Effector memory CD4-positive, alpha-beta T cell (primary cell): ENCODE results near the gene MAFG.

Experiments
- DNase-seq, 3 donors: peaks; one replicate each; pipeline ENCODE4 v3.0.0-alpha.2; 2020
- H3K27ac ChIP-seq: 2 replicates; pipeline ENCODE4 v1.7.0; 2013; ENCODE audit warnings: mild to moderate bottlenecking, low read length, moderate library complexity; ENCODE audit not compliant: insufficient read depth, poor library complexity, severe bottlenecking
- H3K27me3 ChIP-seq: replicated peaks from 2 replicates; pipeline ENCODE4 v1.7.0; 2013; ENCODE audit warnings: mild to moderate bottlenecking, low read length; ENCODE audit not compliant: insufficient read depth, control insufficient read depth, poor library complexity, severe bottlenecking
- H3K36me3 ChIP-seq: 2 replicates; pipeline ENCODE4 v1.7.0; 2013; ENCODE audit warnings: mild to moderate bottlenecking, low read length, moderate library complexity; ENCODE audit not compliant: control insufficient read depth, insufficient read depth
- H3K4me1 ChIP-seq: 2 replicates; pipeline ENCODE4 v1.7.0; 2013; ENCODE audit warnings: low read length, mild to moderate bottlenecking; ENCODE audit not compliant: control insufficient read depth, insufficient read depth, poor library complexity, severe bottlenecking
- H3K4me3 ChIP-seq: 2 replicates; pipeline ENCODE4 v1.7.0; 2013; ENCODE audit warnings: low read length, low read depth, mild to moderate bottlenecking; ENCODE audit not compliant: insufficient read depth, poor library complexity, severe bottlenecking
- H3K9me3 ChIP-seq: 2 replicates; pipeline ENCODE4 v1.7.0; 2013; ENCODE audit warnings: mild to moderate bottlenecking, low read length, moderate library complexity; ENCODE audit not compliant: control insufficient read depth

MAFG gene

GRCh38 chr17:81889602-81890001, 37.9 kb downstream of the MAFG start:
- Histone ChIP-seq H3K9me3 (no peaks in the 10 kb centered on the region), H3K27ac (no peak overlapping the region), H3K4me3 (no peak overlapping the region), H3K36me3 (peaks cover 44% of the 10 kb centered on the region), H3K27me3 (no peaks in the 10 kb centered on the region), H3K4me1 (peaks cover 9% of the 10 kb centered on the region)
- no peak for DNase-seq

GRCh38 chr17:81888988-81889595, 38.4 kb downstream of the MAFG start:
- Histone ChIP-seq H3K27me3 (no peaks in the 10 kb centered on the region), H3K4me1 (peaks cover 9% of the 10 kb centered on the region), H3K36me3 (peaks cover 48% of the 10 kb centered on the region), H3K4me3 (no peak overlapping the region), H3K27ac (no peak overlapping the region), H3K9me3 (no peaks in the 10 kb centered on the region)
- no peak for DNase-seq

- peaks cover 9% of the 10 kb centered on the region for H3K4me1 ChIP-seq
- H3K4me3 ChIP-seq = no peak overlapping the region
- no peaks in the 10 kb centered on the region for H3K27me3 ChIP-seq
- no peak for DNase-seq
- no peaks in the 10 kb centered on the region for H3K9me3 ChIP-seq
- peaks cover 51% of the 10 kb centered on the region for H3K36me3 ChIP-seq
- H3K27ac ChIP-seq = no peak overlapping the region
Measured at GRCh38 chr17:81888105-81888987, 39.2 kb downstream of the MAFG start.

- no peak for DNase-seq
- H3K4me1 ChIP-seq = peaks cover 9% of the 10 kb centered on the region
- no peaks in the 10 kb centered on the region for H3K9me3 ChIP-seq
- no peak overlapping the region for H3K27ac ChIP-seq
- H3K36me3 ChIP-seq = peaks cover 51% of the 10 kb centered on the region
- no peaks in the 10 kb centered on the region for H3K27me3 ChIP-seq
- H3K4me3 ChIP-seq = no peak overlapping the region
Measured at GRCh38 chr17:81885869-81886548, 41.5 kb downstream of the MAFG start.

GRCh38 chr17:81885454-81885853, 42.1 kb downstream of the MAFG start:
- H3K27ac ChIP-seq = no peak overlapping the region
- peaks cover 5% of the 10 kb centered on the region for H3K4me1 ChIP-seq
- peaks cover 51% of the 10 kb centered on the region for H3K36me3 ChIP-seq
- DNase-seq = no peak
- no peaks in the 10 kb centered on the region for H3K9me3 ChIP-seq
- no peak overlapping the region for H3K4me3 ChIP-seq
- no peaks in the 10 kb centered on the region for H3K27me3 ChIP-seq

GRCh38 chr17:81884968-81885367, 42.6 kb downstream of the MAFG start:
- peaks cover under 1% of the 10 kb centered on the region for H3K4me1 ChIP-seq
- no peak overlapping the region for H3K27ac ChIP-seq
- no peak overlapping the region for H3K4me3 ChIP-seq

GRCh38 chr17:81884520-81884919, 43.0 kb downstream of the MAFG start:
- H3K4me1 ChIP-seq = no peaks in the 10 kb centered on the region
- no peaks in the 10 kb centered on the region for H3K9me3 ChIP-seq
- no peak overlapping the region for H3K27ac ChIP-seq
- peaks cover 47% of the 10 kb centered on the region for H3K36me3 ChIP-seq
- no peak for DNase-seq
- H3K27me3 ChIP-seq = no peaks in the 10 kb centered on the region
- no peak overlapping the region for H3K4me3 ChIP-seq

More at GRCh38 chr17:81884968-81885367, 42.6 kb downstream of the MAFG start:
- Histone ChIP-seq H3K9me3 (no peaks in the 10 kb centered on the region), H3K36me3 (peaks cover 51% of the 10 kb centered on the region), H3K27me3 (no peaks in the 10 kb centered on the region)
- DNase-seq = no peak

- no peaks in the 10 kb centered on the region for H3K4me1 ChIP-seq
- H3K9me3 ChIP-seq = no peaks in the 10 kb centered on the region
- H3K36me3 ChIP-seq = peaks cover 3% of the 10 kb centered on the region
- no peak for DNase-seq
- H3K27me3 ChIP-seq = no peaks in the 10 kb centered on the region
- no peak overlapping the region for H3K4me3 ChIP-seq
- H3K27ac ChIP-seq = no peak overlapping the region
Measured at GRCh38 chr17:81879121-81879520, 48.4 kb downstream of the MAFG start.

GRCh38 chr17:81878294-81878693, 49.2 kb downstream of the MAFG start:
- Histone ChIP-seq H3K4me3 (no peak overlapping the region), H3K4me1 (peaks cover under 1% of the 10 kb centered on the region), H3K27ac (no peak overlapping the region), H3K27me3 (no peaks in the 10 kb centered on the region), H3K36me3 (no peaks in the 10 kb centered on the region), H3K9me3 (no peaks in the 10 kb centered on the region)
- no peak for DNase-seq

- DNase-seq = no peak
- no peaks in the 10 kb centered on the region for H3K9me3 ChIP-seq
- no peaks in the 10 kb centered on the region for H3K27me3 ChIP-seq
- H3K4me1 ChIP-seq = peaks cover 7% of the 10 kb centered on the region
- no peak overlapping the region for H3K4me3 ChIP-seq
- H3K36me3 ChIP-seq = no peaks in the 10 kb centered on the region
- H3K27ac ChIP-seq = no peak overlapping the region
Measured at GRCh38 chr17:81877569-81877968, 50.0 kb downstream of the MAFG start.
